ENCODE results near the gene PTGS1.

The PTGS1 gene

DNA sequence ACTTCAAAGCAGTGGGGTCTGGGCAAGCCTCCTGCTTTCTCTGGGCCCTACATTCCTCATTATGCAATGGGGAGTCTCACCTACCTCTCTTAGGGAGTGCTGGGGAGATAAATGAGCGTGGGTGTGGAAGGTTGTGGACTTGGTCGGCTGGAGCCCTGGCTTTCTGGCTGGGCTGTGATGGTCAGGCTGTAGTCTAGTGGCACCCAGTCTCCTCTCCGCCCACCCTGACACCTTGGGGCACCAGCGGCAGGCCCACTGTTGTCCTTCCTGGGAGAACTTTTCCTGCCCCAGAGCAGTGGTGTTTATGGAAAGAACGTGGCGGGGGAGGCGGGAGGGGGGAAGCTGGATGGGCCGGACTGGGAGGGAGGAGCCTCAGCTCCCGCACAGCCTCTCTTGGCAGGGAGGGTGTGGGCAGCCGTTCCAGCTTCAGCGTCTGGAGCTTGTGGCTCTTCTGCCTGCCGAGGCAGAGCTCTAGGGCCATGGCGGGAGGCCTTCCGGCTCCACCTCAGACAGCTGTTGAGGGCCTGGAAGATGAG, 4.1 kb downstream of the PTGS1 start:
- DNase-seq (ENCODE audit: low read depth in 2 of 2), result no peak

DNA sequence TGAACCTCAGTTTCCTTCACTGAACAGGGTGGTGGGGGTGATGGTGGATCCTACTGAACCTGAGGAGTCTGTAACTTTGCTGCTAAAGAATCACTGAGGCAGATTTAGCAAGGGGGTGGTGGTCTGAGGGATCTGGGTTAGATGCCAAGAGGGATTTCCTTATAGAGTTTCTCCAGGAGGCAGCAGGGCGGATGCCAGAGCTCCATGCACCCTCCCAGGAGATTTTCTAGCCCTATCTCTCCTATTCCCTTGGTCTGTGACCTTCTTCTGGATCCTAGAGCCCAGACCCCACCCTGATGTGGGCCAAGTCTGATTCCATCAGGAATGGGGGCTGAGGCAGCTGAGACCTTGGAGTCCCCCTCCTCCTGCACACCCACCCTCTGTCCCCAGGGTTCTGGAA, 6.0 kb downstream of the PTGS1 start:
- DNase-seq (ENCODE audit: low read depth in 2 of 2), result no peak

DNA sequence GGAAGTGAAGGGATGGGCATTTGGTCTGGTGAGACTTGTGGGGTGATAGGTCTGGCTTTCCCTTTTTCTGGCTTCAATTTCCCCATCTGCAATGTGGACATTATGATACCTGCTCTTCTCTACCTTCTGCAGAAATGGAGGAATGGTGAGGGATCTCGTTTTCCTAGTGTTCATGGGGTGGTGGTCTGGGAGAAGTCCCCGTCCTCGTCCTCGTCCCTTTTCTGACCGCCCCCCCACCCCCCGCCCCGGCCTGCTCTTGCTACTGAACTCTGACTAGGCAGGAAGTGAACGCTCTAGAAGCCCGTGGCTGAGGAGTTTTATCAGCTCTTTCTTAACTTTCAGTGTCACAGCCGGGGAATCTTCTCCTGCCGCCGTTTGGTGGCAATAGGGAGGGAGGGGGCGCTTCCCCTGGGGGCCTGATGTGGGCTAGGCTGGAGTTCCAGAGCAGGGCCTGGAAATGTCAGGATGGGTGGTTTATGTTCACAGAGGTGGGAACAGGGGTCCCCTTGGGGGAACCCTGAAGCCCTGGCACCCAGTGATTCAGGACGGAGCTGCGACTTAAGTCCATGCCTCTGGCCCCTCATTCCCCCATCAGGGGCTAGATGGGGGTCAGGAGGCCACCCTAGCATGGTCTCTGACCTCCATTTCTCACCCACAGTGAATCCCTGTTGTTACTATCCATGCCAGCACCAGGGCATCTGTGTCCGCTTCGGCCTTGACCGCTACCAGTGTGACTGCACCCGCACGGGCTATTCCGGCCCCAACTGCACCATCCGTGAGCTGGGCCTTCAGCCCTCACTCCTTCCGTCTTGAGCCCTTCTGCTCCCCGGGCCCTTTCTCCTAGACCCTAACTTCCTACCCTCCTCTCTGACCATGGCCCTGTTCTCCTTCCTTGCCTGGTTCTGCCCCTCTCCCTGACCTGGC, 6.7 kb downstream of the PTGS1 start:
- DNase-seq (ENCODE audit: low read depth in 2 of 2), result no peak

DNA sequence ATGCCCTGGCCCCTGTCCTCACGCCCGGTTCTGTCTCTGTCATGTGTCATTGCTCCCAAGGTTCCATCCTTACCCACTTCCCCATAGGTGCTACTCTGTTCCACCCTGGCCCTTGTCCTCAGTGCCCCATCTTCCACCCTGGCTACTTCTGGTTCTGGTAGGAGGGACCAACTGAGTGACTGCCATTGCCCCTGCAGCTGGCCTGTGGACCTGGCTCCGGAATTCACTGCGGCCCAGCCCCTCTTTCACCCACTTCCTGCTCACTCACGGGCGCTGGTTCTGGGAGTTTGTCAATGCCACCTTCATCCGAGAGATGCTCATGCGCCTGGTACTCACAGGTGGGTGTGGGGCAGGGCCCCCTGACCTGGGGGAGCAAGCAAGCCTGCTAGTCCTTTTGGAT, 7.4 kb downstream of the PTGS1 start:
- no peak for DNase-seq (ENCODE audit: low read depth in 2 of 2)

DNA sequence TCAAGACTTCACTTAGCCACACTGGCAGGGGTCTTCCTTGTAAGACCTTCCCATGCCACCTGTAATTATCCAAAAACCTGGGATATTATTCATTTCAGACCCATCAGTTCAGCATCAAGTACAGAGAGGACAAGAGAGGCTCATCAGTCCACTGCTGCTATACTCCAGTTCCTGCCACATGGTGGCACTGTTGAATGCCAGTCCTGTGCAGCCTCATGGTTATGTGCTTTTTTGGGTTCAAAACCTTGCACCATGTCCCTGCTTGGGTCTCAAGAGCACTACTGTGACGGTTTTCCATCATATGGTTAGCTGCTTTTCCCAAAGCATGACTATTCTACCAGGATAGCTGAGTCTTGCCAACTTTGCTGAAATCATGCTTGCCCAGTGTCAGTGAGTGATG, 8.5 kb downstream of the PTGS1 start:
- no peak for DNase-seq (ENCODE audit: low read depth in 2 of 2)

DNA sequence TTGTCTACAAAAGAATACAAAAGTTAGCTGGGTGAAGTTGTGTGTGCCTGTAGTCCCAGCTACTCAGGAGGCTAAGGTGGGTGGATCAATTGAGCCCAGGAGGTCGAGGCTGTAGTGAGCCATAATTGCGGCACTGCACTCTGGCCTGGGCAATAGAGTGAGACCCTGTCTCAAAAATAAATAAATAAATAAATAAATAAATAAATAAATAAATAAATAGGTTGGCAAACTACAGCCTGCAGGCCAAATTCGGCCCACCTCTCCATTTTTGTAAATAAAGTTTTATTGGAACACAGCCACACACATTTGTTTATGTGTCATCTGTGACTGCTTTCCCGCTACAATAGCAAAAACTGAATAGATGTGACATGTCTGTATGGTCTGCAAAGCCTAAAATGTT, 9.5 kb downstream of the PTGS1 start:
- no peak for DNase-seq (ENCODE audit: low read depth in 2 of 2)

DNA sequence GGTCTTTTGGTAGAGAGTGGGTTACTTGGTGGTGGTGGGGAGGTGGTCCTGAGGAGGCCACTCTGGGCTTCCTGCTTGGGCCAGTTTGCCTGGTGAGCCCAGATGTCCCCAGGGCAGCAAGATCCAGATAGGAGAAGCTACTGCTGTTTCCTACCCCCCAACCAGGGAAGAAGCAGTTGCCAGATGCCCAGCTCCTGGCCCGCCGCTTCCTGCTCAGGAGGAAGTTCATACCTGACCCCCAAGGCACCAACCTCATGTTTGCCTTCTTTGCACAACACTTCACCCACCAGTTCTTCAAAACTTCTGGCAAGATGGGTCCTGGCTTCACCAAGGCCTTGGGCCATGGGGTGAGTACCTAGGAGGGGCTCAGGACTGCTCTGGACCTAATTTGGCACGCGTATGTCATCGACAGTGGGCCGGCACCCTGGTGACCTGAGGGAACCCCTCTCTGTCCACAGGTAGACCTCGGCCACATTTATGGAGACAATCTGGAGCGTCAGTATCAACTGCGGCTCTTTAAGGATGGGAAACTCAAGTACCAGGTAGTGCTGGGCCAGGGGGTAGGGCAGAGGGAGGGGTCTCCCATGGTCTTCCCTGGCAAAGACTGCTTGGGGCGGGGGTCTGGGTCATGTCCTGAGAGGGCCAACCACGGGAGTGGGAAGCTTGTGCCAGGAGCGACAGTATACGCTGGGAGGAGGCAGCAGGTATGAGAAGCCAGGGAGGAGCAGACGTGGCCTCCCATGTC, 10.6 kb downstream of the PTGS1 start:
- no peak for DNase-seq (ENCODE audit: low read depth in 2 of 2)

DNA sequence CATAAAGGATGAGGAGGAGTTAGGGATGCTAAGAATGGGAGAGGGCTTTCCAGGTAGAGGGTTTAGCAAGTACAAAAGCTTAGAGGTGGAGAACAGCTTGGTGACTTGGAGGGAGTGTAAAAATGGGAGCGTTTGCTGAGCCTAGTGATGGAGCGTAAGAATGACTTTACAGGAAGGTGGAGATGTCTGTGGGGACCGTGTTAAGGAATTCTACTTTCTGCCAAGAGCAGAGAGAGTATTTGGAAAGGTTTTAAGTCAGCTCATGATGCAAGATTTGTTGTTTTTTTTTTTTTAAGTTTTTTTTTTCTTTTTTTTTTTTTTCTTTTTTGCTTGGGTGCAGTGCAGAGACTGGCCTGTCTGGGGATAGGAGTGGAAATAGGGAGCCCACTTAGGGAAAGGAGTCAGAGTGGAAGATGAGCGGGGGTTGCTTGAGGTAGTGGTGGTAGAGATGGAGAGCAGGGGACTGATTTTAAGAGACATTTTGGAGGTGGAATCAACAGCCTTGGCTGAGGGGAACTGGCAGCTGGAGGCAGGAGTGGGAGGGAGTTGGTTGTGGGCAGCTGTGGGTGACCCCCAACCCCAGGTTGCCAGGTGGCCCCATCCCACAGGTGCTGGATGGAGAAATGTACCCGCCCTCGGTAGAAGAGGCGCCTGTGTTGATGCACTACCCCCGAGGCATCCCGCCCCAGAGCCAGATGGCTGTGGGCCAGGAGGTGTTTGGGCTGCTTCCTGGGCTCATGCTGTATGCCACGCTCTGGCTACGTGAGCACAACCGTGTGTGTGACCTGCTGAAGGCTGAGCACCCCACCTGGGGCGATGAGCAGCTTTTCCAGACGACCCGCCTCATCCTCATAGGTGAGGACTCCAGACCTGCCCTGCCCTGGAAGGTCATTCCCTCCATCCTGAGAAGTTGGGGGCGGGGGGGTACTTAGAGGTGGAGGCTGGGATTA, 12.4 kb downstream of the PTGS1 start:
- DNase-seq (ENCODE audit: low read depth in 2 of 2), result no peak

GRCh38 chr9:122383992-122384461, 13.2 kb downstream of the PTGS1 start:
- no peak for DNase-seq (ENCODE audit: low read depth in 2 of 2)

GRCh38 chr9:122386311-122386872, 15.6 kb downstream of the PTGS1 start:
- DNase-seq (ENCODE audit: low read depth in 2 of 2), result no peak

DNA sequence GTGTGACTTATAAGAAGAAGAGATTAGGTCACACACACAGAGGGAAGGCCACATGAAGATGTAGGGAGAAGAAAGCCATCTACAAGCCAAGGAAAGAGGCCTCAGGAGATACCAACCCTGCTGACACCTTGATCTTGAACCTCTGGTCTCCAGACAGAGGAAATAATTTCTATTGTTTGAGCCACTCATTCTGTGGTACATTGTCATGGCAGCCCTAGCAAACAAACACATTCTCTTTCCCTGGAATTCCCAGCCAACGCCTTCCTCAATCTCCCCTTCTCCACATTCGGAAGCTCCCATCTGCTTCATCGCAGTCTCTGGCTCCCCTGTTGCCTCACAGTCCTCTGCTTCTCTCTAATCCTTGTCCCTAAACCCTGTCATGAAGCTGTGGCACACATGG, 16.7 kb downstream of the PTGS1 start:
- no peak for DNase-seq (ENCODE audit: low read depth in 2 of 2)

- no peak for DNase-seq (ENCODE audit: low read depth in 2 of 2)
These were observed 18.4 kb downstream of the PTGS1 start for GRCh38 chr9:122389195-122389594.

GRCh38 chr9:122389799-122390481, 19.1 kb downstream of the PTGS1 start:
- DNase-seq (ENCODE audit: low read depth in 2 of 2), result no peak

- no peak for DNase-seq (ENCODE audit: low read depth in 2 of 2)
These were observed 21.5 kb downstream of the PTGS1 start for GRCh38 chr9:122392284-122392683.

- DNase-seq (ENCODE audit: low read depth in 2 of 2), result no peak
These were observed 21.9 kb downstream of the PTGS1 start for GRCh38 chr9:122392714-122393113.

DNA sequence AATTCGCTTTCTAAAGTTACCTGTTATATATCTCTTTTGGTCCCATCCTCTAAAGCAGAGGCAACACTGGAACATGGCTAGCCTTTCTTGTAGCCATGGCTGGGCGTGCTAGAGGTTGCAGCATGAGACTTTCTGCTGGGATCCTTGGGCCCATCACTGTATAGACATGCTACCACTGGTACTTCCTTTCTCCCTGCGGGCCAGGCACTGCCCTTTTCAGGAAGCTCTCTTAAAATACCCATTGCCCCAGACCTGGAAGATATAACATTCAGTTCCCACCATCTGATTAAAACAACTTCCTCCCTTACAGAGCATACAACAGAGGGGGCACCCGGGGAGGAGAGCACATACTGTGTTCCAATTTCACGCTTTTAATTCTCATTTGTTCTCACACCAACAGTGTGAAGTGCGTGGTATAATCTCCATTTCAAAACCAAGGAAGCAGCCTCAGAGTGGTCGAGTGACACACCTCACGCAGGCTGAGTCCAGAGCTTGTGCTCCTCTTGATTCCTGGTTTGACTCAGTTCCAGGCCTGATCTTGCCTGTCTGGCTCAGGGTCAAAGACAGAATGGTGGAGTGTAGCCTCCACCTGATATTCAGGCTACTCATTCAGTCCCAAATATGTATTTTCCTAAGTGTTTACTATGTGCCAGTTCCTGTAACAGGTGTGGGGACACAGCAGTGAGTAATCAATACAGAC, 22.6 kb downstream of the PTGS1 start:
- DNase-seq (ENCODE audit: low read depth in 2 of 2), result no peak

GRCh38 chr9:122394265-122395125, 23.7 kb downstream of the PTGS1 start:
- DNase-seq (ENCODE audit: low read depth in 2 of 2), result no peak

DNA sequence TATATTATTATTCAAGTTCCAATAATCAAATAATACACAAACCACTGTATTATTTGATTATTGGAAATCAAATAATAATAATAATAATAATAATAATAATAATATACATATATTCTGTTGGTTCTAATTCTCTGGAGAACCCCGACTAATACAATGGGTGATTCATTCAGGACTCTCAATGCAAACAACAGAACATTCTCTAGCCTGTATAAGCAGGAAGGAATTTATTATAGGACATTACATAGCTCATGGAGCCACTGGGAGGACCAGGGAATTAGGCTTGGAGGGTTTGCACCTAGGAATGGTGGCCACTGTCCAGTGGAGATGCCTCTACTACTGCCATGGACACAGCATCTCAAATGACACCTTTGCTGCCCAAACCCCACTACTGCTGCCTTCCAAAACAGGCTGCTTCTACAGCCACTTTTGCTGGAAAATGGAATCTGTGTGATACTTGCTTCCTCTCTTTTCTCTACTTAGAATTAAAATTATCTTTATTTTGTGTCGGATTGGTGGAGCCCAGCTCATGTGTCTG, 25.9 kb downstream of the PTGS1 start:
- DNase-seq (ENCODE audit: low read depth in 2 of 2), result no peak

GRCh38 chr9:122397749-122398148, 26.9 kb downstream of the PTGS1 start:
- DNase-seq (ENCODE audit: low read depth in 2 of 2), result no peak
